Measurements from ENCODE around the gene RYR2. TPM values are rescaled to one million over a fixed set of nuclear protein-coding genes. Genes with fewer than 3 reads are reported as not detected.

RYR2 gene
- total and polyA plus RNA-seq, 8 donors = 0.25 to 33.5 (median 2.5) TPM

- H3K27me3 ChIP-seq = no peaks in the 10 kb centered on the region
- intact Hi-C loops (cut with DNase I; ENCODE audit: low total_unique reads) = no loop called here
- WGBS, 5 donors = 80 to 90% (median 87%) methylated on average over 4 of the region's 4 CpGs
- no peaks in the 10 kb centered on the region for H3K36me3 ChIP-seq
- DNase-seq = no peak
- H3K4me3 ChIP-seq = no peak overlapping the region
- peaks cover 0 to 20% (median 7%) of the 10 kb centered on the region in 4 donors for H3K9me3 ChIP-seq
- H3K27ac ChIP-seq = no peak overlapping the region
- no peaks in the 10 kb centered on the region for H3K4me1 ChIP-seq
- TF ChIP-seq POLR2AphosphoS5 (IDR thresholded peaks at IDR 0.05) (no peak), EP300 (IDR thresholded peaks at IDR 0.05) (no peak)
These were observed 356.8 kb downstream of the RYR2 start for GRCh38 chr1:237398751-237399150.

- DNase-seq = no peak
- TF ChIP-seq POLR2A (IDR thresholded peaks at IDR 0.05) (no peak), POLR2AphosphoS5 (IDR thresholded peaks at IDR 0.05) (no peak), CTCF (IDR thresholded peaks at IDR 0.05) (no peak), EP300 (IDR thresholded peaks at IDR 0.05) (no peak)
- 69 to 83% (median 74%) methylated on average over 2 to 3 of the region's 3 CpGs for WGBS, 5 donors
- intact Hi-C loops (cut with DNase I; ENCODE audit: low total_unique reads) = no loop called here
- Histone ChIP-seq H3K4me1 (no peaks in the 10 kb centered on the region), H3K9me3 (peaks cover 0 to 2% (median 0%) of the 10 kb centered on the region in 4 donors), H3K4me3 (no peak overlapping the region), H3K36me3 (no peaks in the 10 kb centered on the region), H3K27ac (no peak overlapping the region), H3K27me3 (no peaks in the 10 kb centered on the region)
These were observed 363.9 kb downstream of the RYR2 start for GRCh38 chr1:237405912-237406311.

- TF ChIP-seq POLR2A (IDR thresholded peaks at IDR 0.05) (no peak), POLR2AphosphoS5 (IDR thresholded peaks at IDR 0.05) (no peak), CTCF (IDR thresholded peaks at IDR 0.05) (no peak), EP300 (IDR thresholded peaks at IDR 0.05) (no peak)
These were observed 369.6 kb downstream of the RYR2 start for GRCh38 chr1:237411621-237412020.

GRCh38 chr1:237416924-237417655, 375.1 kb downstream of the RYR2 start:
- H3K27ac ChIP-seq = no peak overlapping the region
- no peak overlapping the region for H3K4me3 ChIP-seq
- H3K9me3 ChIP-seq = no peaks in the 10 kb centered on the region
- peak in 1 of 2 donors; percentile 14 for DNase-seq
- intact Hi-C loops (cut with DNase I; ENCODE audit: low total_unique reads) = no loop called here
- 83 to 90% (median 88%) methylated on average over 10 of the region's 10 CpGs for WGBS, 5 donors
- H3K36me3 ChIP-seq = no peaks in the 10 kb centered on the region
- no peaks in the 10 kb centered on the region for H3K27me3 ChIP-seq
- TF ChIP-seq POLR2AphosphoS5 (IDR thresholded peaks at IDR 0.05) = no peak
- no peak for TF ChIP-seq EP300 (IDR thresholded peaks at IDR 0.05)
- no peak for TF ChIP-seq CTCF (IDR thresholded peaks at IDR 0.05)
- no peak for TF ChIP-seq POLR2A (IDR thresholded peaks at IDR 0.05)
- H3K4me1 ChIP-seq = no peaks in the 10 kb centered on the region

More at GRCh38 chr1:237411621-237412020, 369.6 kb downstream of the RYR2 start:
- Histone ChIP-seq H3K9me3 (no peaks in the 10 kb centered on the region), H3K27ac (no peak overlapping the region), H3K36me3 (no peaks in the 10 kb centered on the region), H3K4me3 (no peak overlapping the region), H3K4me1 (no peaks in the 10 kb centered on the region), H3K27me3 (no peaks in the 10 kb centered on the region)
- 58 to 76% (median 72%) methylated on average over 2 of the region's 2 CpGs for WGBS, 5 donors
- no peak for DNase-seq
- intact Hi-C loops (cut with DNase I; ENCODE audit: low total_unique reads) = no loop called here

- 76 to 86% (median 79%) methylated on average over 4 of the region's 4 CpGs for WGBS, 5 donors
- Histone ChIP-seq H3K27me3 (no peaks in the 10 kb centered on the region), H3K4me1 (no peaks in the 10 kb centered on the region), H3K36me3 (no peaks in the 10 kb centered on the region), H3K4me3 (no peak overlapping the region), H3K9me3 (no peaks in the 10 kb centered on the region), H3K27ac (no peak overlapping the region)
- DNase-seq = no peak
- intact Hi-C loops (cut with DNase I; ENCODE audit: low total_unique reads) = no loop called here
- TF ChIP-seq POLR2AphosphoS5 (IDR thresholded peaks at IDR 0.05) (no peak), POLR2A (IDR thresholded peaks at IDR 0.05) (no peak), CTCF (IDR thresholded peaks at IDR 0.05) (no peak), EP300 (IDR thresholded peaks at IDR 0.05) (no peak)
These were observed 386.8 kb downstream of the RYR2 start for GRCh38 chr1:237428809-237429208.
